ENCODE results near the gene MGLL. TPM values are rescaled to one million over a fixed set of nuclear protein-coding genes. Genes with fewer than 3 reads are reported as not detected.

MGLL gene
- total RNA-seq, 2 experiments from 2014 or later, result 0.28 to 0.38 TPM

- H3K9me3 Mint-ChIP-seq, result no peaks in the 10 kb centered on the region
- Histone ChIP-seq H3K9me3 (ENCODE audit: control insufficient read depth in 1 of 2, insufficient read depth in 1 of 2, low read length in 2 of 2) (peaks cover 0 to 4% of the 10 kb centered on the region in 2 experiments), H3K4me1 (ENCODE audit: insufficient read depth, low read length) (peaks cover 13% of the 10 kb centered on the region), H3K36me3 (ENCODE audit: insufficient read depth, low read length) (no peaks in the 10 kb centered on the region), H3K27ac (ENCODE audit: low read depth in 1 of 2, low read length in 2 of 2) (no peak overlapping the region), H3K4me3 (ENCODE audit: low read length) (no peak overlapping the region), H3K27me3 (ENCODE audit: control insufficient read depth in 1 of 2, insufficient read depth in 2 of 2, low read length in 2 of 2) (no peaks in the 10 kb centered on the region)
- CTCF ChIA-PET, result interaction anchor here (1.6 to 2.9 kb wide), 2 partner anchors 15 to 124 kb away, joined by 5 to 12 read pairs; no protein-coding TSS in a partner anchor
- no peaks in the 10 kb centered on the region for H3K36me3 Mint-ChIP-seq (ENCODE audit: low read depth)
- DNase-seq (no peak), ATAC-seq (ENCODE audit: poor library complexity) (no peak)
- H3K27ac Mint-ChIP-seq, result no peak overlapping the region
- POLR2A ChIA-PET, result no interaction called here
- intact Hi-C loops (cut with DNase I, micrococcal nuclease), result no loop called here
- H3K4me1 Mint-ChIP-seq (ENCODE audit: low read depth), result peaks cover 5% of the 10 kb centered on the region
- TF ChIP-seq CTCF (IDR thresholded peaks at IDR 0.05), result no peak
- H3K27me3 Mint-ChIP-seq, result no peaks in the 10 kb centered on the region
- no peak overlapping the region for H3K4me3 Mint-ChIP-seq
These were observed 123.5 kb downstream of the MGLL start for GRCh38 chr3:127698691-127699415.

GRCh38 chr3:127698286-127698685, 124.0 kb downstream of the MGLL start:
- Histone ChIP-seq H3K4me1 (ENCODE audit: insufficient read depth, low read length) (peaks cover 13% of the 10 kb centered on the region), H3K27me3 (ENCODE audit: control insufficient read depth in 1 of 2, insufficient read depth in 2 of 2, low read length in 2 of 2) (no peaks in the 10 kb centered on the region), H3K36me3 (ENCODE audit: insufficient read depth, low read length) (no peaks in the 10 kb centered on the region), H3K4me3 (ENCODE audit: low read length) (no peak overlapping the region), H3K9me3 (ENCODE audit: control insufficient read depth in 1 of 2, insufficient read depth in 1 of 2, low read length in 2 of 2) (peaks cover 0 to 4% of the 10 kb centered on the region in 2 experiments), H3K27ac (ENCODE audit: low read depth in 1 of 2, low read length in 2 of 2) (no peak overlapping the region)
- ChIA-PET POLR2A (no interaction called here), CTCF (interaction anchor here (1.6 to 2.9 kb wide), 2 partner anchors 15 to 123 kb away, joined by 5 to 12 read pairs; no protein-coding TSS in a partner anchor)
- H3K27me3 Mint-ChIP-seq, result no peaks in the 10 kb centered on the region
- intact Hi-C loops (cut with DNase I, micrococcal nuclease), result no loop called here
- no peaks in the 10 kb centered on the region for H3K9me3 Mint-ChIP-seq
- DNase-seq (no peak), ATAC-seq (ENCODE audit: poor library complexity) (no peak)
- H3K36me3 Mint-ChIP-seq (ENCODE audit: low read depth), result no peaks in the 10 kb centered on the region
- H3K4me3 Mint-ChIP-seq, result no peak overlapping the region
- H3K27ac Mint-ChIP-seq, result no peak overlapping the region
- no peak for TF ChIP-seq CTCF (IDR thresholded peaks at IDR 0.05)
- peaks cover 5% of the 10 kb centered on the region for H3K4me1 Mint-ChIP-seq (ENCODE audit: low read depth)

GRCh38 chr3:127697551-127698240, 124.6 kb downstream of the MGLL start:
- no peak overlapping the region for H3K4me3 ChIP-seq (ENCODE audit: low read length)
- peak in 8 of 14 experiments; percentile 25 to 74 (median 44) for DNase-seq
- no peaks in the 10 kb centered on the region for H3K27me3 ChIP-seq (ENCODE audit: control insufficient read depth in 1 of 2, insufficient read depth in 2 of 2, low read length in 2 of 2)
- Mint-ChIP-seq H3K27ac (no peak overlapping the region), H3K36me3 (ENCODE audit: low read depth) (no peaks in the 10 kb centered on the region), H3K4me1 (ENCODE audit: low read depth) (peaks cover 5% of the 10 kb centered on the region), H3K9me3 (no peaks in the 10 kb centered on the region), H3K4me3 (peak overlapping the region; percentile 11), H3K27me3 (no peaks in the 10 kb centered on the region)
- no peaks in the 10 kb centered on the region for H3K36me3 ChIP-seq (ENCODE audit: insufficient read depth, low read length)
- H3K4me1 ChIP-seq (ENCODE audit: insufficient read depth, low read length), result peaks cover 13% of the 10 kb centered on the region
- intact Hi-C loops (cut with DNase I, micrococcal nuclease), result no loop called here
- peak; percentile 76 for ATAC-seq (ENCODE audit: poor library complexity)
- ChIA-PET POLR2A (interaction anchor here (1.5 kb wide), 1 partner anchor 23 kb away, joined by 3 read pairs; no protein-coding TSS in a partner anchor), CTCF (interaction anchor here (2.9 kb wide), 1 partner anchor 123 kb away, joined by 12 read pairs; no protein-coding TSS in a partner anchor)
- H3K27ac ChIP-seq (ENCODE audit: low read depth in 1 of 2, low read length in 2 of 2), result no peak overlapping the region
- no peak for TF ChIP-seq CTCF (IDR thresholded peaks at IDR 0.05)
- peaks cover 0 to 4% of the 10 kb centered on the region in 2 experiments for H3K9me3 ChIP-seq (ENCODE audit: control insufficient read depth in 1 of 2, insufficient read depth in 1 of 2, low read length in 2 of 2)

Data from CD4-positive, alpha-beta T cell (primary cell).